Gastroesophageal sphincter (tissue), 3 donors: Measurements from ENCODE around the gene NBL1.

ENCODE experiments used
- POLR2AphosphoS5 ChIP-seq: sonication (generic); formaldehyde crosslinking; IDR thresholded peaks from one replicate; pipeline ENCODE4 v1.6.1; 2017; ENCODE audit warnings: antibody characterized with exemption
- TF ChIP-seq, protein P1 (sequence below), 4 experiments: fragments of 200-600 bp in 2 of 4; fragments of 450-650 bp in 2 of 4; sonication (generic) in 1 of 4; IDR thresholded peaks; one replicate each; pipeline ENCODE4 v1.5.1; 2017 to 2019; ENCODE audit warnings: antibody characterized with exemption in 4 of 4, mild to moderate bottlenecking in 2 of 4, moderate library complexity in 2 of 4

DNA sequence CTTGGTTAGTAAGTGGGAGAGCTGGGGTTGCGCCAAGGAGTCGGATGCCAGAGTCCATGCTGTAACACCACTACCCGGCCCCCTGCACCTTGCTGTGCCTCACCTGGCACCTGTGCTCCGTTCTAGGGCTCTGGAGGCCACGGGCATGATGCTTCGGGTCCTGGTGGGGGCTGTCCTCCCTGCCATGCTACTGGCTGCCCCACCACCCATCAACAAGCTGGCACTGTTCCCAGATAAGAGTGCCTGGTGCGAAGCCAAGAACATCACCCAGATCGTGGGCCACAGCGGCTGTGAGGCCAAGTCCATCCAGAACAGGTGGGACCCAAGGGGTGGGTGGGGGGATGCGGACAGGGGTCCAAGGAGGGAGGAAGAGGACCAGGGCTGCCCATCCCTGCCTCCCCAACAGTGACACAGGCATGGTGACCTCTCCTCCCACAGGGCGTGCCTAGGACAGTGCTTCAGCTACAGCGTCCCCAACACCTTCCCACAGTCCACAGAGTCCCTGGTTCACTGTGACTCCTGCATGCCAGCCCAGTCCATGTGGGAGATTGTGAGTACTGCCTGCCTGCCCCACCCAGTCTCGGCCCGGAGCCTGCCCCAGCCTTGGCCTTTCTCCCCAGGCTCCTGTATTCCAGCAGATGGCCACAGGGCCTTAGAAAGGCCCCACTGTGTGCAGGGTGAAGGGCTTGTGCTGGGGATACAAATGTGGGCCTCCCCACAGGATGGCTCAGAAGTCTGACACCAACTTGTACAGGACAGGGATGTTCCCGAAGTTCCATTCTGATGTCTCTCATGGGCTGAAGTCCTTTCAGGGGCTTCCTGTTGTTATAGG is 11.0 kb downstream of the NBL1 start:
- TF ChIP-seq, protein P1, sequence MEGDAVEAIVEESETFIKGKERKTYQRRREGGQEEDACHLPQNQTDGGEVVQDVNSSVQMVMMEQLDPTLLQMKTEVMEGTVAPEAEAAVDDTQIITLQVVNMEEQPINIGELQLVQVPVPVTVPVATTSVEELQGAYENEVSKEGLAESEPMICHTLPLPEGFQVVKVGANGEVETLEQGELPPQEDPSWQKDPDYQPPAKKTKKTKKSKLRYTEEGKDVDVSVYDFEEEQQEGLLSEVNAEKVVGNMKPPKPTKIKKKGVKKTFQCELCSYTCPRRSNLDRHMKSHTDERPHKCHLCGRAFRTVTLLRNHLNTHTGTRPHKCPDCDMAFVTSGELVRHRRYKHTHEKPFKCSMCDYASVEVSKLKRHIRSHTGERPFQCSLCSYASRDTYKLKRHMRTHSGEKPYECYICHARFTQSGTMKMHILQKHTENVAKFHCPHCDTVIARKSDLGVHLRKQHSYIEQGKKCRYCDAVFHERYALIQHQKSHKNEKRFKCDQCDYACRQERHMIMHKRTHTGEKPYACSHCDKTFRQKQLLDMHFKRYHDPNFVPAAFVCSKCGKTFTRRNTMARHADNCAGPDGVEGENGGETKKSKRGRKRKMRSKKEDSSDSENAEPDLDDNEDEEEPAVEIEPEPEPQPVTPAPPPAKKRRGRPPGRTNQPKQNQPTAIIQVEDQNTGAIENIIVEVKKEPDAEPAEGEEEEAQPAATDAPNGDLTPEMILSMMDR (IDR thresholded peaks at IDR 0.05) = no peak
- no peak for TF ChIP-seq POLR2AphosphoS5
